ENCODE measurements around the gene GMDS. TPM values are rescaled to one million over a fixed set of nuclear protein-coding genes. Genes with fewer than 3 reads are reported as not detected.

The GMDS gene
- total and polyA plus RNA-seq, 2 experiments from 2014 or later: 30.1 to 36.5 TPM

DNA sequence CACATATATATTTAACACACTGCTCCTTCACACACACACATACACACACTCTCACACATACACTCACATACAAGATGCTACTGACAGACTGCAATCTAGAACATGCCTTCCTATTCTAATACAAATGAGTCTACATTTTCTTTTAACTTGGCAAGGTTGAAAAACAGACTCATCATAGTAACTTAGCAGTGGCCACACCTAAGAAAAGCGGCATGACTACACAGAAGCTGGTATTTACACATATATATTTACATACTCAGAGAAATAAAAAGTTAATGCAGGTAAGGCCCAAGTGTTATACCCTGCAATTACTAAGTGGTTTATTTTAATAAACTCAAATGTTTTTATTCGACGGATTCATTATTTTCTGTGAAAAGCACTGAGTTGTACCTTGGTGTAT lies 426.4 kb downstream of the GMDS start (continued):
- TF ChIP-seq, protein P1, sequence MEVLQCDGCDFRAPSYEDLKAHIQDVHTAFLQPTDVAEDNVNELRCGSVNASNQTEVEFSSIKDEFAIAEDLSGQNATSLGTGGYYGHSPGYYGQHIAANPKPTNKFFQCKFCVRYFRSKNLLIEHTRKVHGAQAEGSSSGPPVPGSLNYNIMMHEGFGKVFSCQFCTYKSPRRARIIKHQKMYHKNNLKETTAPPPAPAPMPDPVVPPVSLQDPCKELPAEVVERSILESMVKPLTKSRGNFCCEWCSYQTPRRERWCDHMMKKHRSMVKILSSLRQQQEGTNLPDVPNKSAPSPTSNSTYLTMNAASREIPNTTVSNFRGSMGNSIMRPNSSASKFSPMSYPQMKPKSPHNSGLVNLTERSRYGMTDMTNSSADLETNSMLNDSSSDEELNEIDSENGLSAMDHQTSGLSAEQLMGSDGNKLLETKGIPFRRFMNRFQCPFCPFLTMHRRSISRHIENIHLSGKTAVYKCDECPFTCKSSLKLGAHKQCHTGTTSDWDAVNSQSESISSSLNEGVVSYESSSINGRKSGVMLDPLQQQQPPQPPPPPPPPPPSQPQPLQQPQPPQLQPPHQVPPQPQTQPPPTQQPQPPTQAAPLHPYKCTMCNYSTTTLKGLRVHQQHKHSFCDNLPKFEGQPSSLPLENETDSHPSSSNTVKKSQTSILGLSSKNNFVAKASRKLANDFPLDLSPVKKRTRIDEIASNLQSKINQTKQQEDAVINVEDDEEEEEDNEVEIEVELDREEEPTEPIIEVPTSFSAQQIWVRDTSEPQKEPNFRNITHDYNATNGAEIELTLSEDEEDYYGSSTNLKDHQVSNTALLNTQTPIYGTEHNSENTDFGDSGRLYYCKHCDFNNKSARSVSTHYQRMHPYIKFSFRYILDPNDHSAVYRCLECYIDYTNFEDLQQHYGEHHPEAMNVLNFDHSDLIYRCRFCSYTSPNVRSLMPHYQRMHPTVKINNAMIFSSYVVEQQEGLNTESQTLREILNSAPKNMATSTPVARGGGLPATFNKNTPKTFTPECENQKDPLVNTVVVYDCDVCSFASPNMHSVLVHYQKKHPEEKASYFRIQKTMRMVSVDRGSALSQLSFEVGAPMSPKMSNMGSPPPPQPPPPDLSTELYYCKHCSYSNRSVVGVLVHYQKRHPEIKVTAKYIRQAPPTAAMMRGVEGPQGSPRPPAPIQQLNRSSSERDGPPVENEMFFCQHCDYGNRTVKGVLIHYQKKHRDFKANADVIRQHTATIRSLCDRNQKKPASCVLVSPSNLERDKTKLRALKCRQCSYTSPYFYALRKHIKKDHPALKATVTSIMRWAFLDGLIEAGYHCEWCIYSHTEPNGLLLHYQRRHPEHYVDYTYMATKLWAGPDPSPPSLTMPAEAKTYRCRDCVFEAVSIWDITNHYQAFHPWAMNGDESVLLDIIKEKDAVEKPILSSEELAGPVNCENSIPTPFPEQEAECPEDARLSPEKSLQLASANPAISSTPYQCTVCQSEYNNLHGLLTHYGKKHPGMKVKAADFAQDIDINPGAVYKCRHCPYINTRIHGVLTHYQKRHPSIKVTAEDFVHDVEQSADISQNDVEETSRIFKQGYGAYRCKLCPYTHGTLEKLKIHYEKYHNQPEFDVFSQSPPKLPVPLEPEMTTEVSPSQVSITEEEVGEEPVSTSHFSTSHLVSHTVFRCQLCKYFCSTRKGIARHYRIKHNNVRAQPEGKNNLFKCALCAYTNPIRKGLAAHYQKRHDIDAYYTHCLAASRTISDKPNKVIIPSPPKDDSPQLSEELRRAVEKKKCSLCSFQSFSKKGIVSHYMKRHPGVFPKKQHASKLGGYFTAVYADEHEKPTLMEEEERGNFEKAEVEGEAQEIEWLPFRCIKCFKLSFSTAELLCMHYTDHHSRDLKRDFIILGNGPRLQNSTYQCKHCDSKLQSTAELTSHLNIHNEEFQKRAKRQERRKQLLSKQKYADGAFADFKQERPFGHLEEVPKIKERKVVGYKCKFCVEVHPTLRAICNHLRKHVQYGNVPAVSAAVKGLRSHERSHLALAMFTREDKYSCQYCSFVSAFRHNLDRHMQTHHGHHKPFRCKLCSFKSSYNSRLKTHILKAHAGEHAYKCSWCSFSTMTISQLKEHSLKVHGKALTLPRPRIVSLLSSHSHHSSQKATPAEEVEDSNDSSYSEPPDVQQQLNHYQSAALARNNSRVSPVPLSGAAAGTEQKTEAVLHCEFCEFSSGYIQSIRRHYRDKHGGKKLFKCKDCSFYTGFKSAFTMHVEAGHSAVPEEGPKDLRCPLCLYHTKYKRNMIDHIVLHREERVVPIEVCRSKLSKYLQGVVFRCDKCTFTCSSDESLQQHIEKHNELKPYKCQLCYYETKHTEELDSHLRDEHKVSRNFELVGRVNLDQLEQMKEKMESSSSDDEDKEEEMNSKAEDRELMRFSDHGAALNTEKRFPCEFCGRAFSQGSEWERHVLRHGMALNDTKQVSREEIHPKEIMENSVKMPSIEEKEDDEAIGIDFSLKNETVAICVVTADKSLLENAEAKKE (CRISPR knock-in tag; IDR thresholded peaks at IDR 0.05): no peak
- TF ChIP-seq NANOG (IDR thresholded peaks at IDR 0.05; ENCODE audit: borderline replicate concordance) (no peak), EZH2 (IDR thresholded peaks at IDR 0.05; ENCODE audit: low read depth, unreplicated experiment) (no peak), ZNF114 (CRISPR knock-in tag; IDR thresholded peaks at IDR 0.05) (no peak)
- TF ChIP-seq, protein P2, sequence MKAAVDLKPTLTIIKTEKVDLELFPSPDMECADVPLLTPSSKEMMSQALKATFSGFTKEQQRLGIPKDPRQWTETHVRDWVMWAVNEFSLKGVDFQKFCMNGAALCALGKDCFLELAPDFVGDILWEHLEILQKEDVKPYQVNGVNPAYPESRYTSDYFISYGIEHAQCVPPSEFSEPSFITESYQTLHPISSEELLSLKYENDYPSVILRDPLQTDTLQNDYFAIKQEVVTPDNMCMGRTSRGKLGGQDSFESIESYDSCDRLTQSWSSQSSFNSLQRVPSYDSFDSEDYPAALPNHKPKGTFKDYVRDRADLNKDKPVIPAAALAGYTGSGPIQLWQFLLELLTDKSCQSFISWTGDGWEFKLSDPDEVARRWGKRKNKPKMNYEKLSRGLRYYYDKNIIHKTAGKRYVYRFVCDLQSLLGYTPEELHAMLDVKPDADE (IDR thresholded peaks at IDR 0.05): no peak

DNA sequence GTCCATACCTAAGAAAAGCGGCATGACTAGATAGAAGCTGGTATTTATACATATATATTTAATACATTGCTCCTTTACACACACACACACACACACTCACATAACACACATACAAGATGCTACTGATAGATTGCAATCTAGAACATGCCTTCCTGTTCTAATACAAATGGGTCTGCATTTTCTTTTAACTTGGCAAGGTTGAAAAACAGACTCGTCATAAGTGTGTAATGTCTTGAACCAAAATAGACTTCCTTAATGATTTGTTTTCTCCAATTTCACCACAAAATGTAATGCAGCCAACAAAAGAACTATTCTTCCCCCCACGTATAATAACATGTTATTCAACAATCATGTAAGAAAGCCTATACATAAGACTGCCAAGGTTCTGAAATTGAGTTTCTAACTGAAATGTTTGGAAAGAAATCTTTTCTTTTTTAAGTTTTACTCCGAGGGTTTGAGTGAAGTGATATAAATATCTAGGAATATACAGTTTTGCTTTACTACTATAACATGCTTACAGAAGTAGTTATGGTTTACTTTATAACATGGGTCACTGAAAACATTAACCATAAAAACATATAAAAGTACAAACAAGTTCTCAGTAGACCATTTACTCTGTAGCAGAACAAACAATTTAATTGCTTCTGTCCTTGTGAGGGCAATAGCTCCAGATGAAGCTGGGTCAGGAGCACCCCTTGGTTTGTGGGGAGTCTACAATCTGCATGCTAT lies 428.2 kb downstream of the GMDS start:
- no peak overlapping the region for H3K4me3 Mint-ChIP-seq
- TF ChIP-seq, protein P3, sequence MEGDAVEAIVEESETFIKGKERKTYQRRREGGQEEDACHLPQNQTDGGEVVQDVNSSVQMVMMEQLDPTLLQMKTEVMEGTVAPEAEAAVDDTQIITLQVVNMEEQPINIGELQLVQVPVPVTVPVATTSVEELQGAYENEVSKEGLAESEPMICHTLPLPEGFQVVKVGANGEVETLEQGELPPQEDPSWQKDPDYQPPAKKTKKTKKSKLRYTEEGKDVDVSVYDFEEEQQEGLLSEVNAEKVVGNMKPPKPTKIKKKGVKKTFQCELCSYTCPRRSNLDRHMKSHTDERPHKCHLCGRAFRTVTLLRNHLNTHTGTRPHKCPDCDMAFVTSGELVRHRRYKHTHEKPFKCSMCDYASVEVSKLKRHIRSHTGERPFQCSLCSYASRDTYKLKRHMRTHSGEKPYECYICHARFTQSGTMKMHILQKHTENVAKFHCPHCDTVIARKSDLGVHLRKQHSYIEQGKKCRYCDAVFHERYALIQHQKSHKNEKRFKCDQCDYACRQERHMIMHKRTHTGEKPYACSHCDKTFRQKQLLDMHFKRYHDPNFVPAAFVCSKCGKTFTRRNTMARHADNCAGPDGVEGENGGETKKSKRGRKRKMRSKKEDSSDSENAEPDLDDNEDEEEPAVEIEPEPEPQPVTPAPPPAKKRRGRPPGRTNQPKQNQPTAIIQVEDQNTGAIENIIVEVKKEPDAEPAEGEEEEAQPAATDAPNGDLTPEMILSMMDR (conservative IDR thresholded peaks at IDR 0.05; ENCODE audit: low read depth in 2 of 2): no peak
- TF ChIP-seq ZNF114 (CRISPR knock-in tag; IDR thresholded peaks at IDR 0.05): no peak
- no peak for TF ChIP-seq NANOG (IDR thresholded peaks at IDR 0.05; ENCODE audit: borderline replicate concordance)
- TF ChIP-seq EZH2phosphoT487 (IDR thresholded peaks at IDR 0.05; ENCODE audit: unreplicated experiment): no peak
- TF ChIP-seq, protein P4, sequence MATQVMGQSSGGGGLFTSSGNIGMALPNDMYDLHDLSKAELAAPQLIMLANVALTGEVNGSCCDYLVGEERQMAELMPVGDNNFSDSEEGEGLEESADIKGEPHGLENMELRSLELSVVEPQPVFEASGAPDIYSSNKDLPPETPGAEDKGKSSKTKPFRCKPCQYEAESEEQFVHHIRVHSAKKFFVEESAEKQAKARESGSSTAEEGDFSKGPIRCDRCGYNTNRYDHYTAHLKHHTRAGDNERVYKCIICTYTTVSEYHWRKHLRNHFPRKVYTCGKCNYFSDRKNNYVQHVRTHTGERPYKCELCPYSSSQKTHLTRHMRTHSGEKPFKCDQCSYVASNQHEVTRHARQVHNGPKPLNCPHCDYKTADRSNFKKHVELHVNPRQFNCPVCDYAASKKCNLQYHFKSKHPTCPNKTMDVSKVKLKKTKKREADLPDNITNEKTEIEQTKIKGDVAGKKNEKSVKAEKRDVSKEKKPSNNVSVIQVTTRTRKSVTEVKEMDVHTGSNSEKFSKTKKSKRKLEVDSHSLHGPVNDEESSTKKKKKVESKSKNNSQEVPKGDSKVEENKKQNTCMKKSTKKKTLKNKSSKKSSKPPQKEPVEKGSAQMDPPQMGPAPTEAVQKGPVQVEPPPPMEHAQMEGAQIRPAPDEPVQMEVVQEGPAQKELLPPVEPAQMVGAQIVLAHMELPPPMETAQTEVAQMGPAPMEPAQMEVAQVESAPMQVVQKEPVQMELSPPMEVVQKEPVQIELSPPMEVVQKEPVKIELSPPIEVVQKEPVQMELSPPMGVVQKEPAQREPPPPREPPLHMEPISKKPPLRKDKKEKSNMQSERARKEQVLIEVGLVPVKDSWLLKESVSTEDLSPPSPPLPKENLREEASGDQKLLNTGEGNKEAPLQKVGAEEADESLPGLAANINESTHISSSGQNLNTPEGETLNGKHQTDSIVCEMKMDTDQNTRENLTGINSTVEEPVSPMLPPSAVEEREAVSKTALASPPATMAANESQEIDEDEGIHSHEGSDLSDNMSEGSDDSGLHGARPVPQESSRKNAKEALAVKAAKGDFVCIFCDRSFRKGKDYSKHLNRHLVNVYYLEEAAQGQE (IDR thresholded peaks at IDR 0.05; ENCODE audit: unreplicated experiment): no peak
- TF ChIP-seq, protein P2 (IDR thresholded peaks at IDR 0.05): no peak
- TF ChIP-seq STAT1 (IDR thresholded peaks at IDR 0.05; ENCODE audit: unreplicated experiment): no peak
- TF ChIP-seq EZH2 (IDR thresholded peaks at IDR 0.05; ENCODE audit: low read depth, unreplicated experiment): no peak

More for the DNA sequence above, 428.2 kb downstream of the GMDS start:
- Histone ChIP-seq H2AFZ (no peak overlapping the region), H3K27ac (ENCODE audit: low read depth) (no peak overlapping the region), H3K27me3 (ENCODE audit: insufficient read depth) (no peaks in the 10 kb centered on the region), H3K4me2 (no peak overlapping the region), H3K4me1 (ENCODE audit: insufficient read depth) (peaks cover 21% of the 10 kb centered on the region), H4K20me1 (replicated peaks; ENCODE audit: insufficient read depth) (no peaks in the 10 kb centered on the region), H3F3A (replicated peaks; ENCODE audit: low read depth) (no peaks in the 10 kb centered on the region), H3K36me3 (ENCODE audit: insufficient read depth) (no peaks in the 10 kb centered on the region), H3K79me2 (replicated peaks; ENCODE audit: insufficient read depth) (no peaks in the 10 kb centered on the region), H3K4me3 (no peak overlapping the region), H3K9me2 (ENCODE audit: insufficient read depth) (no peaks in the 10 kb centered on the region)
- H3K27me3 Mint-ChIP-seq (ENCODE audit: insufficient read depth, low read depth, poor library complexity): peaks cover 4% of the 10 kb centered on the region
- H3K9me3 Mint-ChIP-seq: no peaks in the 10 kb centered on the region
- no peak overlapping the region for H3K27ac Mint-ChIP-seq
- ATAC-seq: no peak
- no peak for DNase-seq (ENCODE audit: low spot score)
- H3K4me1 Mint-ChIP-seq: peaks cover 21% of the 10 kb centered on the region; the same call in 2 of the 3 replicates
- no peaks in the 10 kb centered on the region for H3K36me3 Mint-ChIP-seq (ENCODE audit: low read depth)
